Esophagus squamous epithelium (tissue), 4 donors: ENCODE results near the gene PRIM2.
"Not testable (repeated sequence)": the region's sequence is repeated elsewhere in the genome, so short reads cannot be mapped to it uniquely, and the experiment has no call there.

Source experiments
- CTCF ChIP-seq, 6 experiments: fragments of 450-650 bp in 4 of 6; fragments of 200-600 bp in 2 of 6; sonication (generic) in 2 of 6; IDR thresholded peaks; one replicate each; pipeline ENCODE4 v1.5.1; 2016 to 2019; ENCODE audit warnings: antibody characterized with exemption in 6 of 6, mild to moderate bottlenecking in 4 of 6, moderate library complexity in 4 of 6
- POLR2A ChIP-seq, 4 donors: fragments of 450-650 bp; IDR thresholded peaks; one replicate each; pipeline ENCODE4 v1.6.1; 2017; ENCODE audit warnings: antibody characterized with exemption in 4 of 4, mild to moderate bottlenecking in 4 of 4, moderate library complexity in 3 of 4

DNA sequence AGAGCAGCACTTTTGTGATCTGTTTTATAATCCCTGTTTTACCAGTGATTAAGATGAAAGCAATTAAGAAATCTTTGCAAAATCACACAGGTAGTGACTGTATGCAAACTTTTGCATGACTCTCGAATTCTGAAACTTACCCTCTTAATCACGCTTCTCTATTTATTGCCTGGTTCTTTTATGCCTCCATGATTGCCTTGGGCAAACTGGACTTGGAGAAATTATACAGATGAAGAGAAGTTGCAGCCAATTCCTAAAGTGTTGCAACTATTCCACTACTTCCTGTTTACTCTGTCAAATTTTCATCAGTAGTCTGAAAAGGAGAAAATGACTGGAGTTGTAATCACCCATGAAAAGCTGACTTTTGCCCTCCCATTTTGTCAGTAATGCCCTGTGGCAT, 205.8 kb downstream of the PRIM2 start:
- TF ChIP-seq CTCF, POLR2A (IDR thresholded peaks at IDR 0.05): not testable (repeated sequence)
